Parathyroid adenoma (tissue), 2 donors: ENCODE data around the gene ENOX1.

Experiments
- H2AFZ ChIP-seq: fragments of 300-600 bp; sonication (generic); one replicate; pipeline ENCODE4 v1.7.0; 2017; ENCODE audit warnings: antibody characterized with exemption, mild to moderate bottlenecking
- H3K27ac ChIP-seq: fragments of 300-600 bp; sonication (generic); one replicate; pipeline ENCODE4 v1.7.0; 2017
- H3K27me3 ChIP-seq: fragments of 300-600 bp; sonication (generic); one replicate; pipeline ENCODE4 v1.7.0; 2017; ENCODE audit warnings: low read length; ENCODE audit not compliant: control insufficient read depth, insufficient read depth
- H3K36me3 ChIP-seq: fragments of 300-600 bp; sonication (generic); one replicate; pipeline ENCODE4 v1.7.0; 2017; ENCODE audit warnings: low read length; ENCODE audit not compliant: control insufficient read depth, insufficient read depth
- H3K4me1 ChIP-seq: fragments of 300-600 bp; sonication (generic); one replicate; pipeline ENCODE4 v1.7.0; 2017; ENCODE audit warnings: control low read depth
- H3K4me2 ChIP-seq: fragments of 300-600 bp; sonication (generic); one replicate; pipeline ENCODE4 v1.7.0; 2017; ENCODE audit warnings: low read length
- H3K4me3 ChIP-seq: fragments of 300-600 bp; sonication (generic); one replicate; pipeline ENCODE4 v1.7.0; 2017; ENCODE audit warnings: low read depth, low read length
- H3K79me2 ChIP-seq: fragments of 300-600 bp; sonication (generic); one replicate; pipeline ENCODE4 v1.7.0; 2017; ENCODE audit warnings: control low read depth
- H3K9ac ChIP-seq: fragments of 300-600 bp; sonication (generic); one replicate; pipeline ENCODE4 v1.7.0; 2017; ENCODE audit warnings: mild to moderate bottlenecking
- H3K9me3 ChIP-seq: fragments of 300-600 bp; sonication (generic); one replicate; pipeline ENCODE4 v1.7.0; 2017; ENCODE audit warnings: low read length; ENCODE audit not compliant: control insufficient read depth
- TF ChIP-seq, protein P1 (sequence below): fragments of 300-600 bp; sonication (generic); IDR thresholded peaks from one replicate; pipeline ENCODE4 v1.7.0; 2017; ENCODE audit warnings: antibody characterized with exemption, mild to moderate bottlenecking
- donor health status: primary hyperparathyroidism.

Gene ENOX1

DNA sequence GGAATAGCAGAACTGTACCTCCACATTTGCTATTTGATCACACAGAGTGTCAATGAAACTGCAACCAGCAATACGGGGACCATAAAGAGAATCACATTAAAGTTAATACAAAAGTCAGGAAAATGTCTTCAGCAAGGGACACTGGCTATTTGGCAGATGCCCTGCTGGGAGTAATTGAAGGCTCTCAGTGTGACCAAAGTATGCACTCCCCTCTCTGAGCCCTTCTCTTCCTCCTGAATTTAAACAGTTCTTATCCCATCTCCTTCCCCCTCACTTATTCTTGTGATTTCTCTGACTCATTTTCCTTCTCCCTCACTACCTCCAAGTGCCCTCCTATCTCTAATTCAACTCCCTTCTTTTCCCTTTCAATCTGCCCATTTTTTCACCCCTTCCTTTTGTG is 117.7 kb downstream of the ENOX1 start:
- H3K27me3 ChIP-seq: no peaks in the 10 kb centered on the region
- no peaks in the 10 kb centered on the region for H3K9me3 ChIP-seq
- no peak overlapping the region for H2AFZ ChIP-seq
- TF ChIP-seq, protein P1, sequence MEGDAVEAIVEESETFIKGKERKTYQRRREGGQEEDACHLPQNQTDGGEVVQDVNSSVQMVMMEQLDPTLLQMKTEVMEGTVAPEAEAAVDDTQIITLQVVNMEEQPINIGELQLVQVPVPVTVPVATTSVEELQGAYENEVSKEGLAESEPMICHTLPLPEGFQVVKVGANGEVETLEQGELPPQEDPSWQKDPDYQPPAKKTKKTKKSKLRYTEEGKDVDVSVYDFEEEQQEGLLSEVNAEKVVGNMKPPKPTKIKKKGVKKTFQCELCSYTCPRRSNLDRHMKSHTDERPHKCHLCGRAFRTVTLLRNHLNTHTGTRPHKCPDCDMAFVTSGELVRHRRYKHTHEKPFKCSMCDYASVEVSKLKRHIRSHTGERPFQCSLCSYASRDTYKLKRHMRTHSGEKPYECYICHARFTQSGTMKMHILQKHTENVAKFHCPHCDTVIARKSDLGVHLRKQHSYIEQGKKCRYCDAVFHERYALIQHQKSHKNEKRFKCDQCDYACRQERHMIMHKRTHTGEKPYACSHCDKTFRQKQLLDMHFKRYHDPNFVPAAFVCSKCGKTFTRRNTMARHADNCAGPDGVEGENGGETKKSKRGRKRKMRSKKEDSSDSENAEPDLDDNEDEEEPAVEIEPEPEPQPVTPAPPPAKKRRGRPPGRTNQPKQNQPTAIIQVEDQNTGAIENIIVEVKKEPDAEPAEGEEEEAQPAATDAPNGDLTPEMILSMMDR: no peak
- H3K4me1 ChIP-seq: no peaks in the 10 kb centered on the region
- H3K27ac ChIP-seq: no peak overlapping the region
- H3K79me2 ChIP-seq: no peaks in the 10 kb centered on the region
- no peaks in the 10 kb centered on the region for H3K36me3 ChIP-seq
- H3K4me3 ChIP-seq: no peak overlapping the region
- H3K4me2 ChIP-seq: no peak overlapping the region
- H3K9ac ChIP-seq: no peak overlapping the region

DNA sequence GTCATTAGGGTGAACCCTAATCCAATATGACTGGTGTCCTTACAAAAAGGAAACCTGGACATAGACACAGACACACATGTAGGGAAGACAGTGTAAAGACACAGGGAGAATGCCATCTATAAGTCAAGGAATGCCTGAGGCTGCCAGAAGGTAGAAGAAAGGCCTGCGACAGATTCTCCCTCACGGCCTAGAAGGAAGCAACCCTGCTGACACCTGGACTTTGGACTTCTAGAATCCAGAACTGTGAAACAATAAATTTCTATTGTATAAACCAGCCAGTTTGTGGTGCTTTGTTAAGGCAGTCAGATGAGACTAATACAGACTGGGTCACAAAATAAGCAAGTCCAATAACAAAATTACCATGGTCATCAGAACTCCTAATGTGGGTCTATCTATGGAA is 120.4 kb downstream of the ENOX1 start:
- no peaks in the 10 kb centered on the region for H3K36me3 ChIP-seq
- no peak overlapping the region for H3K9ac ChIP-seq
- no peak overlapping the region for H3K4me2 ChIP-seq
- no peak overlapping the region for H3K4me3 ChIP-seq
- TF ChIP-seq, protein P1: no peak
- no peaks in the 10 kb centered on the region for H3K27me3 ChIP-seq
- no peak overlapping the region for H3K27ac ChIP-seq
- no peaks in the 10 kb centered on the region for H3K4me1 ChIP-seq
- H2AFZ ChIP-seq: no peak overlapping the region
- H3K79me2 ChIP-seq: no peaks in the 10 kb centered on the region
- H3K9me3 ChIP-seq: no peaks in the 10 kb centered on the region

DNA sequence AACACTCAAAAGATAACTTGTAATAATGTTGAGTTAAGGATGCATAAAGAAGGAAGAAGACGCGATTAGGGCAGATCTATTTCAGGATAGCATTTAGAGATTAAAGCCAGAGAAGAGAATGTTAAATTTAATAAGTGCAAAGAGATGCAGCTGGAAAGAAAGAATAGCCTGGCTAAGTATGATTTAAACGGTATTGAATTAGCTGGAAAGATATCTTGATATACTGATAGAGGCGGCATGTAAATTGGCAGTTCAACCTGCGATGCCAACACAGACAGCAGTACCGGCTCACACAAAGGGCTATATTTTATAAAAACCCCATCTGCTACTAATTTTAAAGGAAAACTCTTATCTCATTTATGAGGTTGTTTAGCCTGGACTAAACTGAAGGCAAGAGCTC is 121.4 kb downstream of the ENOX1 start:
- no peaks in the 10 kb centered on the region for H3K4me1 ChIP-seq
- no peak overlapping the region for H3K27ac ChIP-seq

DNA sequence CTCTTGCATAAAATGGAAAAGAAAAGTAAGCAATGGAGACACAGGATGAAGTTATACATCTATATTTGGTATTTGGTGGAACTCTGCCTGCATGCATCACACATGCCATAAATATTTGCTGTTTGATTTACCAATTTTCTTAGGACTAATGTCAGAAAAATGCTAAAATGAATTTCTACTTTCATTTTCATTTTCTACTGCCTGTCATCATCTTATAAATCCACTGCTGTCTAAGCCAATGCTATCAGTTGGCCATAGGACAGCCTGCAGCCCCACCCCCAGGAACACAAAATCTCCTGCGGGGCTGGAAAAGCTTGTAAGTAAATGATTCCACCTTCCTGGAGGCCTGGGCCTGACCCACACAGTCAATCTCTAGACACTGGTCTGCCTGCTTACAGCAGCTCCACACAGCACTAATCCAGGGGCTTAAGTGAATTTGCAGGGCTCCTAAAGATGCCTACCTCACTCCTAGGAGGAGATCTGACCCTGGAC is 122.0 kb downstream of the ENOX1 start:
- Histone ChIP-seq H3K79me2 (no peaks in the 10 kb centered on the region), H3K27ac (no peak overlapping the region), H3K9me3 (no peaks in the 10 kb centered on the region), H3K4me2 (no peak overlapping the region), H3K36me3 (no peaks in the 10 kb centered on the region), H3K4me3 (no peak overlapping the region), H2AFZ (no peak overlapping the region), H3K4me1 (no peaks in the 10 kb centered on the region), H3K9ac (no peak overlapping the region), H3K27me3 (no peaks in the 10 kb centered on the region)
- TF ChIP-seq, protein P1: no peak

More for the DNA sequence above, 121.4 kb downstream of the ENOX1 start:
- H3K36me3 ChIP-seq: no peaks in the 10 kb centered on the region
- no peaks in the 10 kb centered on the region for H3K27me3 ChIP-seq
- no peak overlapping the region for H2AFZ ChIP-seq
- no peaks in the 10 kb centered on the region for H3K79me2 ChIP-seq
- H3K4me3 ChIP-seq: no peak overlapping the region
- H3K9me3 ChIP-seq: no peaks in the 10 kb centered on the region
- H3K4me2 ChIP-seq: no peak overlapping the region
- no peak overlapping the region for H3K9ac ChIP-seq
- TF ChIP-seq, protein P1: no peak

DNA sequence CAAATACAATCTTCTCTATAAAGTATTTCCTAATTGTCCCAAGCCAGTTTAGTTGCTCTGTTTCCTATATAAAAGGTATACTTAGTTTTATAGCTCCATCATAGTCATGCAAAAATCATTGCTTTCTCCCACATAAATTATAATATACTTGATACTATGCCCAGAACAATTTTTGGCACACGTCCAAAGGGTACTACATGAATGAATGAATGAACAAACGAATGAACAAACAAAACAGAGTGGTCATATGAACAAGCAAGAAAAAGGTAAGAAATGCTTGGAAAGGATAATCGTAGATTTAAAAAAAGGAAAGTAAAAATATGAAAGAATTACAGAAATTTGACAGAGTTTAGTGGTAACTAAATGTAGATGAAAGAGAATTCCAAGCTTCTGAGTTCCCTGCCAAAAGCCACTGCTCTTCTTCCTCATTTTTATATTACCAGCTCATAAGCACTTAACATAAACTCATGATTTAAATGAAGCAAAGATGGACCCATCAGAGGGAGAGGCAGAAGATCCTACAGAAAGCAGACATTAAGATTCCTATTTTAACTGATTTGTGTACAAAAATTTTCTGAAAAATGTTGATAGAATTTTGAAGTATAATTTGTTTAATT is 123.2 kb downstream of the ENOX1 start:
- Histone ChIP-seq H3K79me2 (no peaks in the 10 kb centered on the region), H3K27ac (no peak overlapping the region), H3K4me2 (no peak overlapping the region), H3K36me3 (no peaks in the 10 kb centered on the region), H2AFZ (no peak overlapping the region), H3K4me3 (no peak overlapping the region), H3K27me3 (no peaks in the 10 kb centered on the region), H3K4me1 (no peaks in the 10 kb centered on the region), H3K9me3 (no peaks in the 10 kb centered on the region), H3K9ac (no peak overlapping the region)
- TF ChIP-seq, protein P1: no peak
